SU-DHL-6 (cell line): Measurements from ENCODE around the gene PPP1R9B.

ENCODE experiments used
- CTCF ChIP-seq: fragments of 200-600 bp; sonication (generic); IDR thresholded peaks from one replicate; pipeline ENCODE4 v1.5.1; 2017; ENCODE audit warnings: antibody characterized with exemption, mild to moderate bottlenecking, low read length, moderate library complexity; ENCODE audit not compliant: insufficient read depth, poor library complexity, severe bottlenecking
- EZH2phosphoT487 ChIP-seq: fragments of 200-600 bp; sonication (generic), shearing (Covaris generic); conservative IDR thresholded peaks from 2 replicates; pipeline ENCODE4 v1.6.1; 2018; ENCODE audit warnings: mild to moderate bottlenecking, antibody characterized with exemption, low read length, moderate library complexity, mixed read lengths

GRCh38 chr17:50183421-50183994, 33.0 kb upstream of the PPP1R9B start:
- no peak for TF ChIP-seq CTCF
- no peak for TF ChIP-seq EZH2phosphoT487
